ENCODE data around the gene ZNF205. TPM values are rescaled to one million over a fixed set of nuclear protein-coding genes. Genes with fewer than 3 reads are reported as not detected.

Gene ZNF205
- total RNA-seq, 1 experiment from 2014 or later, result 18.3 TPM

- TF ChIP-seq CTCF (IDR thresholded peaks at IDR 0.05), result no peak
- no peak for TF ChIP-seq SIN3A (IDR thresholded peaks at IDR 0.05; ENCODE audit: borderline replicate concordance, insufficient read depth, low read depth, low read length)
- no peak for TF ChIP-seq POLR2AphosphoS5 (IDR thresholded peaks at IDR 0.05; ENCODE audit: low read depth, low read length)
- TF ChIP-seq TCF7L2 (IDR thresholded peaks at IDR 0.05; ENCODE audit: low read depth, low read length), result no peak
- TF ChIP-seq REST (IDR thresholded peaks at IDR 0.05; ENCODE audit: insufficient read depth in 1 of 2, low read depth in 2 of 2, low read length in 1 of 2), result no peak
- in situ Hi-C loops (cut with HindIII; ENCODE audit: low pct_unique_long_range_greater_than_20kb, low sequenced_read_pairs), result no loop called here
- BruUV-seq (replicated peaks), result no TSS peak
- ChIA-PET POLR2A (no interaction called here), CTCF (interaction anchor here (0.6 to 2.1 kb wide), 3 partner anchors 65 to 772 kb away, joined by 3 to 12 read pairs (median 8); no protein-coding TSS in a partner anchor)
- H3K4me3 ChIP-seq (ENCODE audit: low read depth in 2 of 2, low read length in 2 of 2), result peak overlapping the region in 1 of 2 experiments; percentile 70; a peak in 2 of 4 replicates
- H3K27me3 ChIP-seq (ENCODE audit: control insufficient read depth, insufficient read depth, low read length), result no peaks in the 10 kb centered on the region
- H3K27ac ChIP-seq (ENCODE audit: low read length), result no peak overlapping the region
- no peaks in the 10 kb centered on the region for H3K36me3 ChIP-seq (ENCODE audit: control insufficient read depth, insufficient read depth, low read length)
- intact Hi-C loops (cut with micrococcal nuclease; ENCODE audit: unreplicated experiment), result loop anchor here (10.0 kb wide), 1 partner anchor 68 kb away; no protein-coding TSS in a partner anchor
- H3K4me1 ChIP-seq (ENCODE audit: control insufficient read depth, insufficient read depth, low read length), result no peaks in the 10 kb centered on the region
- no peaks in the 10 kb centered on the region for H3K9me3 ChIP-seq (ENCODE audit: control insufficient read depth, insufficient read depth, low read depth, low read length)
- DNase-seq (ENCODE audit: low read depth, low spot score) (no peak), ATAC-seq (no peak)
These were observed 10.7 kb downstream of the ZNF205 start for GRCh38 chr16:3122926-3123570.

- ATAC-seq (peak; percentile 95), DNase-seq (ENCODE audit: low read depth, low spot score) (peak; percentile 79)
- ChIA-PET POLR2A (no interaction called here), CTCF (no interaction called here)
- Histone ChIP-seq H3K36me3 (ENCODE audit: control insufficient read depth, insufficient read depth, low read length) (no peaks in the 10 kb centered on the region), H3K9me3 (ENCODE audit: control insufficient read depth, insufficient read depth, low read depth, low read length) (no peaks in the 10 kb centered on the region), H3K27ac (ENCODE audit: low read length) (peak overlapping the region; percentile 74), H3K4me3 (ENCODE audit: low read depth in 2 of 2, low read length in 2 of 2) (peak overlapping the region; percentile 70 to 78), H3K27me3 (ENCODE audit: control insufficient read depth, insufficient read depth, low read length) (no peaks in the 10 kb centered on the region), H3K4me1 (ENCODE audit: control insufficient read depth, insufficient read depth, low read length) (no peaks in the 10 kb centered on the region)
- in situ Hi-C loops (cut with HindIII; ENCODE audit: low pct_unique_long_range_greater_than_20kb, low sequenced_read_pairs) (no loop called here), intact Hi-C loops (cut with micrococcal nuclease; ENCODE audit: unreplicated experiment) (loop anchor here (10.0 kb wide), 1 partner anchor 69 kb away; no protein-coding TSS in a partner anchor)
- no TSS peak for BruUV-seq (replicated peaks)
- TF ChIP-seq CTCF (IDR thresholded peaks at IDR 0.05) (no peak), SIN3A (IDR thresholded peaks at IDR 0.05; ENCODE audit: borderline replicate concordance, insufficient read depth, low read depth, low read length) (peak; percentile 68; the same call in 1 of the 2 replicates), TCF7L2 (IDR thresholded peaks at IDR 0.05; ENCODE audit: low read depth, low read length) (peak; percentile 59), REST (IDR thresholded peaks at IDR 0.05; ENCODE audit: insufficient read depth in 1 of 2, low read depth in 2 of 2, low read length in 1 of 2) (no peak), POLR2AphosphoS5 (IDR thresholded peaks at IDR 0.05; ENCODE audit: low read depth, low read length) (0 out of 2 replicates have a peak, but pooled peaks have one; percentile 46)
These were observed 11.8 kb downstream of the ZNF205 start for GRCh38 chr16:3123986-3124886.
